Measurements from ENCODE around the gene FAM107B. TPM values are rescaled to one million over a fixed set of nuclear protein-coding genes. Genes with fewer than 3 reads are reported as not detected.

Gene FAM107B
- total and polyA plus RNA-seq, 2 donors (not counting 3 experiments of a cell fraction or from before 2014, with no cell fraction given): 39.2 to 176 TPM

GRCh38 chr10:14806318-14806717 lies 31.6 kb upstream of the FAM107B start:
- H3K9me3 ChIP-seq (replicated peaks; ENCODE audit: control insufficient read depth, insufficient read depth, low read length): no peaks in the 10 kb centered on the region
- BruUV-seq (replicated peaks): no TSS peak
- no peak for FAIRE-seq
- no peak for DNase-seq (ENCODE audit: low read depth, low spot score)
- H4K20me1 ChIP-seq (replicated peaks; ENCODE audit: control insufficient read depth, extremely low read depth, insufficient read depth, low read length): no peaks in the 10 kb centered on the region
- H3K36me3 ChIP-seq (ENCODE audit: control insufficient read depth in 2 of 2, extremely low read depth in 1 of 2, insufficient read depth in 2 of 2, low read length in 2 of 2): no peaks in the 10 kb centered on the region
- no peaks in the 10 kb centered on the region for H3K79me2 ChIP-seq (ENCODE audit: control insufficient read depth, insufficient read depth, low read length)
- ChIA-PET CTCF (no interaction called here), POLR2A (no interaction called here)
- dilution Hi-C loops (cut with MboI; ENCODE audit: extremely low pct_ligation_motif_present, low sequenced_read_pairs) (no loop called here), intact Hi-C loops (cut with micrococcal nuclease) (no loop called here)
- no peaks in the 10 kb centered on the region for H3K27me3 ChIP-seq (ENCODE audit: control insufficient read depth in 2 of 2, insufficient read depth in 2 of 2, low read length in 2 of 2)
- no peak overlapping the region for H3K27ac ChIP-seq (ENCODE audit: insufficient read depth, low read depth, low read length)
- H3K9me1 ChIP-seq (replicated peaks; ENCODE audit: control insufficient read depth, extremely low read depth, insufficient read depth, low read length): no peaks in the 10 kb centered on the region
- no peak overlapping the region for H3K4me3 ChIP-seq (replicated peaks in 1 of 3; ENCODE audit: insufficient read depth in 1 of 3, low read depth in 1 of 3, low read length in 3 of 3)
- H3K9ac ChIP-seq (replicated peaks; ENCODE audit: extremely low read depth, insufficient read depth, low read length): no peak overlapping the region
- no peak for TF ChIP-seq MAX (IDR thresholded peaks at IDR 0.05; ENCODE audit: insufficient read depth, insufficient read length)
- TF ChIP-seq JUN (IDR thresholded peaks at IDR 0.05; ENCODE audit: borderline replicate concordance, insufficient read depth, insufficient read length, low read depth): no peak
- no peak for TF ChIP-seq GATA2 (IDR thresholded peaks at IDR 0.05; ENCODE audit: insufficient read depth, insufficient read length, low read depth, low read length)
- TF ChIP-seq MYC (IDR thresholded peaks at IDR 0.05; ENCODE audit: low read depth, low read length): no peak
- TF ChIP-seq, protein P1, sequence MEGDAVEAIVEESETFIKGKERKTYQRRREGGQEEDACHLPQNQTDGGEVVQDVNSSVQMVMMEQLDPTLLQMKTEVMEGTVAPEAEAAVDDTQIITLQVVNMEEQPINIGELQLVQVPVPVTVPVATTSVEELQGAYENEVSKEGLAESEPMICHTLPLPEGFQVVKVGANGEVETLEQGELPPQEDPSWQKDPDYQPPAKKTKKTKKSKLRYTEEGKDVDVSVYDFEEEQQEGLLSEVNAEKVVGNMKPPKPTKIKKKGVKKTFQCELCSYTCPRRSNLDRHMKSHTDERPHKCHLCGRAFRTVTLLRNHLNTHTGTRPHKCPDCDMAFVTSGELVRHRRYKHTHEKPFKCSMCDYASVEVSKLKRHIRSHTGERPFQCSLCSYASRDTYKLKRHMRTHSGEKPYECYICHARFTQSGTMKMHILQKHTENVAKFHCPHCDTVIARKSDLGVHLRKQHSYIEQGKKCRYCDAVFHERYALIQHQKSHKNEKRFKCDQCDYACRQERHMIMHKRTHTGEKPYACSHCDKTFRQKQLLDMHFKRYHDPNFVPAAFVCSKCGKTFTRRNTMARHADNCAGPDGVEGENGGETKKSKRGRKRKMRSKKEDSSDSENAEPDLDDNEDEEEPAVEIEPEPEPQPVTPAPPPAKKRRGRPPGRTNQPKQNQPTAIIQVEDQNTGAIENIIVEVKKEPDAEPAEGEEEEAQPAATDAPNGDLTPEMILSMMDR (IDR thresholded peaks at IDR 0.05; ENCODE audit: extremely low read depth in 1 of 2, insufficient read depth in 1 of 2, low read depth in 1 of 2, low read length in 2 of 2): no peak
- no peak for TF ChIP-seq EZH2 (IDR thresholded peaks at IDR 0.05; ENCODE audit: borderline replicate concordance, low read depth, low read length, severe bottlenecking)
- no peak for TF ChIP-seq POLR2AphosphoS5 (IDR thresholded peaks at IDR 0.05; ENCODE audit: insufficient read depth, low read depth, low read length)
- TF ChIP-seq FOS (IDR thresholded peaks at IDR 0.05; ENCODE audit: borderline replicate concordance, insufficient read depth, low read length): no peak
- TF ChIP-seq POLR2A (IDR thresholded peaks at IDR 0.05; ENCODE audit: low read depth, low read length): no peak
- no peak overlapping the region for H3K4me2 ChIP-seq (ENCODE audit: insufficient read depth, low read length)
- H3K4me1 ChIP-seq (ENCODE audit: control insufficient read depth, extremely low read depth, insufficient read depth, low read length): no peaks in the 10 kb centered on the region
- no peak overlapping the region for H2AFZ ChIP-seq (ENCODE audit: low read depth, low read length)

Measured in endothelial cell of umbilical vein (primary cell).